Measurements from ENCODE around the gene RAF1. TPM values are rescaled to one million over a fixed set of nuclear protein-coding genes. Genes with fewer than 3 reads are reported as not detected.

RAF1 gene
- total and polyA plus RNA-seq, 2 donors (not counting 1 experiment from before 2014, with no cell fraction given): 84.3 to 126 TPM

GRCh38 chr3:12558706-12559105, 105.2 kb downstream of the RAF1 start:
- peak overlapping the region; percentile 91 for H3K4me2 ChIP-seq (replicated peaks; ENCODE audit: low read depth, low read length, poor library complexity, severe bottlenecking)
- intact Hi-C loops (cut with micrococcal nuclease): loop anchor here (5.0 kb wide), 2 partner anchors 711 to 1564 kb away; partner anchors contain the start of genes CHCHD4 and TAMM41
- DNase-seq (no peak), ATAC-seq (ENCODE audit: low read depth) (no peak)
- peaks cover 38 to 40% of the 10 kb centered on the region in 2 donors for H3K4me1 ChIP-seq (ENCODE audit: control insufficient read depth in 2 of 2, insufficient read depth in 2 of 2, low read length in 2 of 2)
- 95% methylated on average over 3 of the region's 4 CpGs for WGBS (ENCODE audit: insufficient coverage)
- H3K27me3 ChIP-seq (replicated peaks in 1 of 4; ENCODE audit: control extremely low read depth in 1 of 4, control insufficient read depth in 3 of 4, insufficient read depth in 4 of 4, low read length in 3 of 4): peaks cover 0 to 14% (median 2%) of the 10 kb centered on the region in 4 experiments
- Mint-ChIP-seq H3K9me3 (ENCODE audit: insufficient read depth) (no peaks in the 10 kb centered on the region), H3K4me1 (peaks cover 59% of the 10 kb centered on the region), H3K4me3 (peak overlapping the region; percentile 91), H3K27me3 (peaks cover 13% of the 10 kb centered on the region), H3K27ac (no peak overlapping the region)
- no peak for TF ChIP-seq EZH2 (IDR thresholded peaks at IDR 0.05; ENCODE audit: borderline replicate concordance, insufficient read depth, low read depth, low read length, poor library complexity, severe bottlenecking)
- TF ChIP-seq, protein P1, sequence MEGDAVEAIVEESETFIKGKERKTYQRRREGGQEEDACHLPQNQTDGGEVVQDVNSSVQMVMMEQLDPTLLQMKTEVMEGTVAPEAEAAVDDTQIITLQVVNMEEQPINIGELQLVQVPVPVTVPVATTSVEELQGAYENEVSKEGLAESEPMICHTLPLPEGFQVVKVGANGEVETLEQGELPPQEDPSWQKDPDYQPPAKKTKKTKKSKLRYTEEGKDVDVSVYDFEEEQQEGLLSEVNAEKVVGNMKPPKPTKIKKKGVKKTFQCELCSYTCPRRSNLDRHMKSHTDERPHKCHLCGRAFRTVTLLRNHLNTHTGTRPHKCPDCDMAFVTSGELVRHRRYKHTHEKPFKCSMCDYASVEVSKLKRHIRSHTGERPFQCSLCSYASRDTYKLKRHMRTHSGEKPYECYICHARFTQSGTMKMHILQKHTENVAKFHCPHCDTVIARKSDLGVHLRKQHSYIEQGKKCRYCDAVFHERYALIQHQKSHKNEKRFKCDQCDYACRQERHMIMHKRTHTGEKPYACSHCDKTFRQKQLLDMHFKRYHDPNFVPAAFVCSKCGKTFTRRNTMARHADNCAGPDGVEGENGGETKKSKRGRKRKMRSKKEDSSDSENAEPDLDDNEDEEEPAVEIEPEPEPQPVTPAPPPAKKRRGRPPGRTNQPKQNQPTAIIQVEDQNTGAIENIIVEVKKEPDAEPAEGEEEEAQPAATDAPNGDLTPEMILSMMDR (IDR thresholded peaks at IDR 0.05): no peak
- no peak overlapping the region for H3K9ac ChIP-seq (ENCODE audit: low read length)
- peaks cover 66% of the 10 kb centered on the region for H3K79me2 ChIP-seq (ENCODE audit: control insufficient read depth, insufficient read depth, low read length)
- no peaks in the 10 kb centered on the region for H3K36me3 ChIP-seq (replicated peaks in 1 of 2; ENCODE audit: control extremely low read depth in 1 of 2, control insufficient read depth in 1 of 2, extremely low read depth in 1 of 2, insufficient read depth in 2 of 2, low read length in 1 of 2)
- H4K20me1 ChIP-seq (ENCODE audit: control insufficient read depth, insufficient read depth, low read length, poor library complexity, severe bottlenecking): peaks cover 22% of the 10 kb centered on the region
- ChIA-PET POLR2A (no interaction called here), CTCF (interaction anchor here (0.9 to 1.5 kb wide), 3 partner anchors 20 to 425 kb away, joined by 3 to 5 read pairs (median 3); no protein-coding TSS in a partner anchor)
- H3K27ac ChIP-seq (ENCODE audit: low read length in 2 of 2): no peak overlapping the region
- no peaks in the 10 kb centered on the region for H3K9me3 ChIP-seq (ENCODE audit: control extremely low read depth in 1 of 3, control insufficient read depth in 2 of 3, insufficient read depth in 1 of 3, low read length in 2 of 3)
- H2AFZ ChIP-seq (ENCODE audit: insufficient read depth, low read depth, low read length, poor library complexity, severe bottlenecking): no peak overlapping the region
- no peak overlapping the region for H3K4me3 ChIP-seq (ENCODE audit: control extremely low read depth in 1 of 5, extremely low read depth in 1 of 5, insufficient read depth in 1 of 5, low read depth in 2 of 5, low read length in 4 of 5)

- ChIA-PET CTCF (interaction anchor here (1.4 to 1.5 kb wide), 2 partner anchors 21 to 78 kb away, joined by 3 to 5 read pairs; no protein-coding TSS in a partner anchor), POLR2A (no interaction called here)
- no peaks in the 10 kb centered on the region for H3K36me3 ChIP-seq (replicated peaks in 1 of 2; ENCODE audit: control extremely low read depth in 1 of 2, control insufficient read depth in 1 of 2, extremely low read depth in 1 of 2, insufficient read depth in 2 of 2, low read length in 1 of 2)
- peaks cover 40 to 41% of the 10 kb centered on the region in 2 donors for H3K4me1 ChIP-seq (ENCODE audit: control insufficient read depth in 2 of 2, insufficient read depth in 2 of 2, low read length in 2 of 2)
- H4K20me1 ChIP-seq (ENCODE audit: control insufficient read depth, insufficient read depth, low read length, poor library complexity, severe bottlenecking): peaks cover 22% of the 10 kb centered on the region
- peak overlapping the region; percentile 91 for H3K4me2 ChIP-seq (replicated peaks; ENCODE audit: low read depth, low read length, poor library complexity, severe bottlenecking)
- peak overlapping the region; percentile 100 for H2AFZ ChIP-seq (ENCODE audit: insufficient read depth, low read depth, low read length, poor library complexity, severe bottlenecking)
- peak overlapping the region; percentile 85 to 91 (median 90) for H3K4me3 ChIP-seq (ENCODE audit: control extremely low read depth in 1 of 5, extremely low read depth in 1 of 5, insufficient read depth in 1 of 5, low read depth in 2 of 5, low read length in 4 of 5)
- H3K4me3 Mint-ChIP-seq: peak overlapping the region; percentile 91
- H3K79me2 ChIP-seq (ENCODE audit: control insufficient read depth, insufficient read depth, low read length): peaks cover 57% of the 10 kb centered on the region
- peak overlapping the region; percentile 84 for H3K27ac Mint-ChIP-seq
- ATAC-seq (ENCODE audit: low read depth) (no peak), DNase-seq (no peak)
- H3K27me3 ChIP-seq (replicated peaks in 1 of 4; ENCODE audit: control extremely low read depth in 1 of 4, control insufficient read depth in 3 of 4, insufficient read depth in 4 of 4, low read length in 3 of 4): peaks cover 0 to 15% (median 5%) of the 10 kb centered on the region in 4 experiments
- peaks cover 23% of the 10 kb centered on the region for H3K27me3 Mint-ChIP-seq
- TF ChIP-seq EZH2 (IDR thresholded peaks at IDR 0.05; ENCODE audit: borderline replicate concordance, insufficient read depth, low read depth, low read length, poor library complexity, severe bottlenecking): no peak
- TF ChIP-seq, protein P1 (IDR thresholded peaks at IDR 0.05): no peak
- intact Hi-C loops (cut with micrococcal nuclease): loop anchor here (1.0 to 5.0 kb wide), 6 partner anchors 73 to 1565 kb away; partner anchors contain the start of genes ATG7, CHCHD4, RAF1 and RPL32
- 2% methylated on average over 7 of the region's 18 CpGs for WGBS (ENCODE audit: insufficient coverage)
- no peaks in the 10 kb centered on the region for H3K9me3 ChIP-seq (ENCODE audit: control extremely low read depth in 1 of 3, control insufficient read depth in 2 of 3, insufficient read depth in 1 of 3, low read length in 2 of 3)
- peaks cover 62% of the 10 kb centered on the region for H3K4me1 Mint-ChIP-seq
- peak overlapping the region; percentile 91 for H3K9ac ChIP-seq (ENCODE audit: low read length)
- H3K9me3 Mint-ChIP-seq (ENCODE audit: insufficient read depth): no peaks in the 10 kb centered on the region
- H3K27ac ChIP-seq (ENCODE audit: low read length in 2 of 2): peak overlapping the region; percentile 91 to 92
These were observed 106.3 kb downstream of the RAF1 start for GRCh38 chr3:12557473-12558100.

Measured in B cell (primary cell).